HG03095 (cell line): ENCODE data around the gene RFX4.
A peak's percentile ranks its signal among the peaks of the same experiment; 100 is the strongest.

Experiments
- ATAC-seq: cut with Tn5 transposase; IDR thresholded peaks from one replicate; pipeline ENCODE4 v1.9.1; 2021; ENCODE audit warnings: moderate library complexity; ENCODE audit not compliant: unreplicated experiment

The RFX4 gene

GRCh38 chr12:106758349-106759110 lies 175.7 kb downstream of the RFX4 start:
- no peak for ATAC-seq

- ATAC-seq, result peak; percentile 22
Measured at GRCh38 chr12:106759526-106760183, 176.9 kb downstream of the RFX4 start.

GRCh38 chr12:106760184-106760531 lies 177.4 kb downstream of the RFX4 start:
- ATAC-seq, result peak; percentile 97

GRCh38 chr12:106764220-106764619 lies 181.4 kb downstream of the RFX4 start:
- ATAC-seq, result no peak

GRCh38 chr12:106764738-106765137 lies 181.9 kb downstream of the RFX4 start:
- ATAC-seq, result no peak

GRCh38 chr12:106766393-106766826 lies 183.6 kb downstream of the RFX4 start:
- no peak for ATAC-seq

- ATAC-seq, result no peak
Measured at GRCh38 chr12:106767206-106767605, 184.4 kb downstream of the RFX4 start.

- ATAC-seq, result no peak
Measured at GRCh38 chr12:106767954-106768822, 185.4 kb downstream of the RFX4 start.

GRCh38 chr12:106769078-106769477 lies 186.3 kb downstream of the RFX4 start:
- ATAC-seq, result no peak

- ATAC-seq, result no peak
Measured at GRCh38 chr12:106769546-106769945, 186.7 kb downstream of the RFX4 start.

- no peak for ATAC-seq
Measured at GRCh38 chr12:106771425-106771824, 188.6 kb downstream of the RFX4 start.

GRCh38 chr12:106773286-106774004 lies 190.6 kb downstream of the RFX4 start:
- ATAC-seq, result no peak

GRCh38 chr12:106774005-106774807 lies 191.4 kb downstream of the RFX4 start, which contains the start of gene RIC8B:
Gene RIC8B (plus strand): TSS chr12:106774682. CDS start chr12:106774746, 64 bp downstream.
- ATAC-seq, result peak; percentile 83

- no peak for ATAC-seq
Measured at GRCh38 chr12:106774808-106775524, 192.2 kb downstream of the RFX4 start.

GRCh38 chr12:106776897-106777296 lies 194.1 kb downstream of the RFX4 start:
- ATAC-seq, result no peak

GRCh38 chr12:106780010-106780631 lies 197.3 kb downstream of the RFX4 start:
- no peak for ATAC-seq

GRCh38 chr12:106782619-106783018 lies 199.8 kb downstream of the RFX4 start:
- no peak for ATAC-seq

- no peak for ATAC-seq
Measured at GRCh38 chr12:106783515-106783914, 200.7 kb downstream of the RFX4 start.

GRCh38 chr12:106790020-106790419 lies 207.2 kb downstream of the RFX4 start:
- ATAC-seq, result no peak
